HG03135 (cell line): Measurements from ENCODE around the gene ZNF329.

Experiments
- ATAC-seq: cut with Tn5 transposase; IDR thresholded peaks from one replicate; pipeline ENCODE4 v1.9.1; 2021; ENCODE audit warnings: mild to moderate bottlenecking, moderate library complexity; ENCODE audit not compliant: unreplicated experiment

The ZNF329 gene

DNA sequence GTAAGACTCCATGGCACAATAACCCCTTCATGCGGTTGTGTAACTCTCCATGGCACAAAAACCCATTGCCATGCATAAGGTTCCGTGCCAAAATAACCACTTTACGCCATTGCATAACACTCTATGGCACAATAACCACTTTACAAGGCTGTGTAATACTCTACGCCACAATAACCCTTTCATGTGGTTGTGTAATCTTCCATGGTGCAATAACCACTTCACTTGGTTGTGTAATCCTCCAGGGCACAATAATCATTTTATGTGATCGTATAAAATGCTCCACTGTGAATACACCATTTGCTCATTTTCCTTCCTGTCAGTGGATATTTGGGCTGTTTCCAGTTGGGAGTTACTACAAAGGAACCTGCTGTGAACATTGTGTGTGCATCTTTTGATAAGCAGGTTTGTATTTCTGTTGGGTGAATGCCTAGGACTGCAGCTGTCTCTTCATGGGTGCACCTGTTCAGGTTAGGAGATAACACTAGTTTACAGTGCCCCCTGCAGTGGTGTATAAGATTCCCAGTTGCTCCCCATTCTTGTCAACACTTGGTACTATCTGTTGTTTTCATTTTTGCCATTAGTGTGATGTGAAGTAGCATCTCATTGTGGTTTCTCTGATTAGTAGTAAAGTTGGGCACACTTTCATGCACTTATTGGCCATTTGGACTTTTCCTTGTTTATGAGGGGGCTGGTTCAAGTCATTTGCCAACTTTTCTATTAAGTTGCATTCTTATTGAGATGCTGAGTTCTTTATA, 31.4 kb downstream of the ZNF329 start:
- ATAC-seq: no peak

DNA sequence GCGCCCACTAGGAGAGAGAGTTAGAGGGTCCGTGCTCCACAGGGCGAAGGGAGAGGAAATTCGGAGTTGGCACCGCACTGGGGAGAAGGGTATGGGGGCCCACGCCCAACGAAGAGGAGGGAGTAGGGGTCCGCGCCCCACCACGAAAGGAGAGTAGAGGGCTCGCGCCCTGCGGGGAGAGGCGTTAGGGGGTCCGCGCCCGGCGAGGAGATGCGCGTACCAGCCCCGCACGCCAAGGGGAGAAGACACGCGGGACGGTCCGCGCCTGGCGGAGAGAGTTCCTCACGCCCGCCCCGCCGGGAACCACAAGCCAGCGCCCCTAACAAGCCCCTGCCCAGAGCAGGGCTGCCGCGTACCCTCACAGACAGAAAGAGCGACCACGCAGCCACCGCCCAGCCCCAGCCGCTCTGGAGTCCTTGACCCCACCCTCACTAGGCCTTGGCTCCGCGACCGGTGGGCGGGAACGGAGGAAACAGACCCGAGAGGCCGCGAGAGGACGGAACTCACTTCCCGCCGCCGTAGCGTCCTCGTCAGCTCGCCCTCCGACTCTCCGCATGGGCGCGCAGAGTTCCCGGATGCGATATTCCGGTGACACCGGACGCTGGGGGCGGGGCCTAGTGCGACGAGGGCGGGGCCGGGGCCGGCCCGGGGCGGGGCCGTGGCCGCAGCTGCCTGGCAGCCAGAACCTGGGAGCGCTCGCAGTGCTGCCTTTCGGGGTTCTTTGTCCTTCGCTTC, 32.6 kb downstream of the ZNF329 start:
- no peak for ATAC-seq

DNA sequence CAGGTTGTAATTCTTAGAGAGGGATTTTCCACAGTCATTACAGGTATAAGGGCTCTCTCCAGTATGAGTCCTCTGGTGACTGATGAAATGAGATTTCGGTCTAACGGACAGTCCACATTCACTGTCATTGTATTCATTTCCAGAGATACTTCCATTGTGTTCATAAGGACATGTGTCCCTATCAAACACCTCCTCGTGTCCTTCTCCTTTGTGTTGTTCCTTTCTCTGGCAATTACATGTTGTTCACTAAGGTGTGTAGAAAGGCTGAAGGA, 42.1 kb downstream of the ZNF329 start:
- ATAC-seq: no peak

DNA sequence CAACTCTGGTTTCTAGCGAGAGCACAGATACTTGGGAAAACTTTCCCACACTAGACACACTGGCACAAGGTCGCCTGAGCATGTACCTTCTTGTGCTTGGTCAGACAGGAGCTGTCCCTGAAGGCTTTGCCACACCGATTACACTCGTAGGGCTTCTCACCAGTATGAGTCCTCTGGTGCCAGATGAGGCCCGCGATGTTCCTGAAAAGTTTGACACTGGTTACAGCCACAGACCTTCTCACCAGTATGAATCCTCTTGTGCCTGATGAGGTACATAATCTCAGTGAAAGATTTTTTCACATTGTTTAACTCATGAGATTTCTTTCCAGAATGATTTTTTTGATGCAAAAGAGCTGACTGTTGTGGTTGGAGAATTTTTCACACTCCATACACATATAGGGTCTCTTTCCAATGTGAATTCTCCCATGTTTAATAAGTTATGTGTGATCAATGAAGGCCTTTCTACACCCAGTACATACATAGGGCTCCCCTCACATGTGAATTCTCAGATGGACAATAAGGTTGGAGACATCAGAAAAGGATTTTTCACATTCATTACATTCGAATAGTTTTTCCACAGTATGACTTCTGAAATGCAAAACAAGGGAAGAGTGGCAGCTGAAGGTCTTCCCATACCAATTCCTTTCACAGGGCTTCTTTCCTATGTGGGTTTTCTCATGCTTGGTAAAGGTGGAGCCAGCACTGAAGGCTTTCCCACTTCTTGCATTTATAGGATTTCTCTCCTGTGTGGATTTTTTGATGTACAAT, 42.6 kb downstream of the ZNF329 start:
- no peak for ATAC-seq

DNA sequence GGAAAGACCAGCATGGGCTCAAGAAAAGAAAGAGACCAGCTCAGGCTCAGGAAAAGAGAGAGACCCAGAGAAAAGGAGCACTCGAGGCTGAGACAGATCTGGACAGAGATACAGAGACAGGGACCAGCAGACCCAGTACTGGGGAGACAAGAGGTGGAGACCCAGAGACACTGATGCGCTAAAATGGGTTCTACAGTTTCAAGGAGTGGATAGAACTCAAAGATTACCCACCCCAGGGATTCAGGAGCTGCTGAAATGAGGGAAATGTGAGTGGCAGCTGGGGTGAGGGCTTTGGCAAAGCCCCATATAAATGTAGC, 51.9 kb downstream of the ZNF329 start:
- ATAC-seq: no peak

DNA sequence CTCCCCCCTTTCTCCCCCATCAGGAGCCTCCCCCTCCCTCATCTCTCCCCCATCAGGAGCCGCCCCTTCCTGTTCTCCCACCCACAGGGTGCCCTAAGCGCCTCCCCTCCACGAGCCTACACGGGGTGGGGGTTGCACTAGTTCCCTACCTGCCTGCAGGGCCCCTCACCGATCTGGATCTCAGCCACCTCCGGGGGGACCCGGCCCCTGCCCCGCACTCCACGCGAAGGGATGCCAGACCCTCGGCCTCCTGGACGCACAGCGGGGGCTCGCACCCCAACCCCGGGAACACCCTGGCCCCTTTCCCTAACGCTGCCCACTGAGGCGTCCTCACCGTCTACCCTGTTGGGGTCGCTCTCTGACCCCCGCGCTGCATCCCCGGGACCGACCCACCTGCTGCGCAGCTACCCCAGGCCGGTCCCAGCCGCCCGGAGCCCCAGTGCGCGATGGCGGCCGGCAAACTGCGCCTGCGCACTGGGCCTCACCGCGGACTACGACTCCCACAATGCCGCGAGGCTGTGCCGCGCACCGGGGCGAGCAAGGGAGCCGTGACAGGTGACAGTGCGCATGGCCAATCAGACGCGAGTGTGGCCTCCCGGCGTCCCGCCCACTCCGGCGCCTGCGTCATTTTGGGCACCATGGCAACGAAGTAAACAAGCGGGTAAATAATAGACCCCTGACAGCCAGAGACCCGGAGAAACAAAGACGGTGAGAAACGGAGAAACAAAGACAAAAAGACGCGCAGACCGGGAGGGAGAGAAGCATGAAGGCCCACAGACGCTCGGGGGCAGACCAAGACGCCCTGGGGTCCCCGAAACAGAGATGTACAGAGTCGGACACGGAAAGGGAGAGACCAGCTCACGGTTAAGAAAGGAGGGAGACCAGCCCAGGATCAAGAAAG, 52.6 kb downstream of the ZNF329 start, which contains the start of gene ZSCAN18:
Gene ZSCAN18 (minus strand): TSS at position 451 of the 901 bp plus-strand sequence. CDS start 7,964 bp downstream, outside the sequence.
- peak; percentile 69 for ATAC-seq

DNA sequence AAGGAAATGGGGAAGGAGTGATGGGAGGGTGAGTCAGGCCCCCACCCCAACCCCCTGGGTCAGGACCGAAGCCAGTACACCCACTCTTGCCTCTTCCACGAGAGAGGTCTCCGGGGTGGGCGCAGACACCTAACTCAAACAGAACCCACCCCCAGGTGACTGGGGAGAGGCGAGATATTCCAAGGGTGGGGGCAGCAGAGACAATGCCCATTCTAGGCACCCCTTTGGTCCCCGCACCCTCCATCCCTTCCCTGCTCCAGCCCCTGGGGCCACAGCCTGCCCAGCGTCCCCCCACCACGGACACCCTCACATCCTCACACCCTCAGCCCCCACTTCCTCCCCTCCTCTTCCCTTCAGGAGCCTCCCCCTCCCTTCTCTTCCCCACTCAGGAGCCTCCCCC, 53.2 kb downstream of the ZNF329 start:
- ATAC-seq: no peak

DNA sequence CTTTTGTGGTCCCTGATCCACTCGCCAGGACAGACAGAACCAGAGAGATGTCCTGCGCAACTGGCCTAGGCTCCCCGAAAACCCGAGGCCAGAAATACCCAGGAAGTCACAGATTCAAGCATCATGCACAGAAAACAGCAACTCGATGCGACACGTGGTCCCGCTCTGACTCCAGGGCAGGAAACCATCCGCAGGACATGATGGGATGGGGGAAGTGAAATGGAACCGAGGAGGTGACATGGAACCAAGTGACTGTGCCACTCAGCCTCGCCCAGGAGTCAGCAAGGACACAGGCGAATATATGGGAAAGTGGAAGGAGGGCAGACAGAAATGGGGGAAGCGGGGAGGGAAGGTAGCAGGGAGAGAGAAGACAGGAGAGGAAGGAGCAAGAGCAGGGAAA, 53.7 kb downstream of the ZNF329 start:
- ATAC-seq: no peak

DNA sequence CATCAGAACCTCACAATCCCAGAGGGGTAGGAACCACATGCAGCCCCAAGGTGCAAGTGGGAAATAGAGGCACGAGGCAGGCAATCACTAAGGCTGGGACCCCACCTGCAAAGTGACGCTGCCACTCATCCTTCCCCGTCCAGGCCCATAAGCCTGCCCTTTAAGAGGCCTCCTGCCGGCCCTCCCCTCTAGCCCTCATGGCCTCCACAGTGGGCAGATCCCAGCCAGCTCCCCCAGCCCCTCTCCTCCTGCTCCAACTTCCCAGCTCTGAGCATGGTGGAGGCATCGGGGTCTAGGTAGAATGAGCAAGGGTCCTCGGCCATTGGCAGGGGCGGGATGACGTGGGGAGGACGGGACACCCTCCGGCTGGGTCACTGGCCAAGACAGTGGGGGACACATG, 55.3 kb downstream of the ZNF329 start:
- no peak for ATAC-seq

DNA sequence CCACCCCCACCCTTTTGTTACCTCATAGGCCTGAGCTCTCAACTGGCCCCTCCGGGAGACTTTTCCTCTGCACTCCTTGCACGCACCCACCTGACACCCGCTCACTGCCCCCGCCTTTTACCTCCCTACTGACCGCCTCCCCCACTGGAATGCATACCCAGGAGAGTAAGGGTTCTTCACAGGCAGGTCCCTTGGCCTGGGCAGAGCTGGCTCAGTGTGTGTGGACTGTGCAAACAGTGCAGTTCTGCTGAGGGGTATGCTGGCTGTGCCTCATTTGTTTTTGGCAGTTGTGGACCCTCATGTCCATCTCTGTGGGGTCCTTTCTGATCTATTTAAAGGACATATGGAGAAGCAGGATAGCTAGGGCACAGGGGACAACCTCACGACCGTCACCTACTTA, 57.5 kb downstream of the ZNF329 start:
- no peak for ATAC-seq

DNA sequence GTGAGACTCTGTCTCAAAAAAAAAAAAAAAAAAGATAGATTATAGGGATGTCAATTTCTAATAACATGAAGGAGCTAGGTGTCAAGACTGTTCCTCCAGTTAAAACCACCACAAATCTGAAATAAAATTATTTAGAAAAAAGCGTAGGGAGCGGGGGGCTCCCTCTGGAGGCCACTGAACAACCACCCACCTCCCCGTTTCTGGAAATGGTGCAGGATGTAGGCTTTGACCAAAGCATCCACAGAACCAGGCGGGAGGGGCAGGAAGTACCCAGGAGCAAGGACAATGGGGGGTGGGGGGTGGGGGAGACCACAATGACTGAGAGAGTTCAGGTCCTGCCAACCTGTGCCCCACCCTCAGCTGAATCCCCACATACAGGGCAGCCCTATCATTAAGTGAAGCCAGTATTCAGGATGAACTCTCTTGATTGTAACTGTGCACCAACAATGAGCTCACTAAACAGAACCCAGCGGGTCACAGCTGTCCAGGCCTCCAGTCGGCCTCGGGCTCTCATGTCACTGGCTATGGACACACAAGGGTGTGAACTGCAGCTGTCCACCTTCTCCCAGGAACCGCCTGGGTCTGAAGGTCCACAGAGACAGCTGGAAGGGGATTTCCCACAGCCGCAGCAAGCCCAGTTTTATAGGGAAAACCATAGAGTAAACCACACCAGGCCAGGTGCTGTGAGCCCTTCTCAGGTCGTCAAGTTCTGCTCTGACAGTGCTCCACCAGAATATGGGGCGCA, 59.2 kb downstream of the ZNF329 start:
- ATAC-seq: no peak

DNA sequence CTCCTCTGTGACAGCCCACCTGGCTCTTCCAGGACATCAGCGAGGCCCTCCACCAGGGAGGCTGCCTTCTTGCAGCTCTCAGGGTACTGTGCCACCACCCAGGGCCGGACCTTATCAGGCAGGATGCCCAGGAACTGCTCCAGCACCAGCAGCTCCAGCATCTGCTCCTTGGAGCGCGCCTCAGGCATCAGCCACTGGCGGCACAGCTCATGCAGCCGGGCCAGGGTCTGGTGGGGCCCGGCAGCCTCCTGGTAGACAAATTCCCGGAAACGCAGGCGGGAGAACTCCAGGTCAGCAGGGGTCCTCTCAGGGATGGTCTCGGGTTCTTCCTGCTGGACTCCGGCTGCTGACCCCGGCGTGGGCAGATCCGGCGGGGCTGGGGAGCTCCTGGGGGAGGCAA, 60.7 kb downstream of the ZNF329 start:
- no peak for ATAC-seq

DNA sequence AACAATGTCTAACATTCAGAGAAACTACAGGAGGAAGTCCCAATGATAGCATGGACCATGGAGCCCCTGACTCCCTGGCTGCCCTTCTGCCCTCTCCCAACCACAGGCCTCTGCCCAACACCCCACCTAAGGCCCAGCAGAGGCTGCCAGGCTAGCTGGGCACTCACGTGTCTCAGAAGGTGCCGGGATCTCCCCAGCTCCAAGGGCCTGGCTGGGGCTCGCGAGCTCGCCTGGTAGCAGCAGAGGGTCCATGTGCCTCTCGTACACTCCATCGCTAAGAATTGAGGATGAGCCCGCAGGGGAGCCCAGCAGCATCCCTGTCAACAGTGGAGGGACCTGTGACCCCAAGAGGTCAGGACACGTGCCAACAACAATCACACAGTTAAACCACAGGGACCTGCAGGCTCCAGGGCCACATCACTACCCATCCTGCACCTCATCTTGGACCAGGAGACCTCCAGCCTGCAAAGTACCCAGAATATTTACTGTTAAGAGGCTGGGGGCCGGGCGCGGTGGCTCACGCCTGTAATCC, 62.0 kb downstream of the ZNF329 start:
- no peak for ATAC-seq

DNA sequence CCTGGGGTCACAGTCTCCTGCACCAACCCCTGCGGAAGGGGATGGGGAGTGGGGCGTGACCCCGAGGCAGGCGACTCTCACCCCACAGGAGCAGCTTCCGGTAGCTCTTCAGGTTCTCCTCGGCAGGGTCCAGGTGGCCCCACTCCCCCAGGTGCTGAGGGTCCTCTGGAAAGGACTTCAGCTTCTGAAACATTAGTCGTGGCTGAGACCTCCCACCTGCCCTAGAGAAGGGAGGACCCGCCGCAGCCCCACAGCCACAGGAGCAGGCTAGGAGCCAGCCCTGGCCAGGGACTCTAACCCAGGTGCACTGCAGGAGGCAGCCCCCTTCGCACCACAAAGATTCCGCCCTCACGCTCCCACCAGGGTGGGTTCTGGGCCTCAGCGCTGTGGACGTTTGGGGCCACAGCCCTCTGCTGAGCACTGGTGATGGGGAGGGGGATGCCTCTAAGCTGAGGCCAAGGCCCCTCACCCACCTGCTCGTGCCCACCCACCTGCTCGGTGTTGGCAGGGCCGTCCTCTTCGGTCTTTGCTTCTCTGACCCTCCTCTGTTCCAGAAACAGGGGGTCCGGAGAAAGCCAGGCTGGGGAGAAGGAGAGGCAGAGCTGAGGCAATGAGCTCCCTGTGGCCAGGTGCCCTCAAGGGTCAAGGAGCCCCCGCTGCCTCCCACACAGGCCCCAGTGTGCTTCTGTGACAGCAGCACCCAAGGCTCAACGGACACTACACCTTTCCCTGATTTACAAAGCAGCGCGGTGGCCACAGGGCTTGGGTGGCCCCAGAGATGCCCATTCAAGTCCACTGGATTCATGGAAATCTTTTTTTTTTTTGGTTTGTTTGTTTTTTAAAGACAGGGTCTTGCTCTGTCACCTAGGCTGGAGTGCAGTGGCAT, 63.5 kb downstream of the ZNF329 start:
- ATAC-seq: no peak

DNA sequence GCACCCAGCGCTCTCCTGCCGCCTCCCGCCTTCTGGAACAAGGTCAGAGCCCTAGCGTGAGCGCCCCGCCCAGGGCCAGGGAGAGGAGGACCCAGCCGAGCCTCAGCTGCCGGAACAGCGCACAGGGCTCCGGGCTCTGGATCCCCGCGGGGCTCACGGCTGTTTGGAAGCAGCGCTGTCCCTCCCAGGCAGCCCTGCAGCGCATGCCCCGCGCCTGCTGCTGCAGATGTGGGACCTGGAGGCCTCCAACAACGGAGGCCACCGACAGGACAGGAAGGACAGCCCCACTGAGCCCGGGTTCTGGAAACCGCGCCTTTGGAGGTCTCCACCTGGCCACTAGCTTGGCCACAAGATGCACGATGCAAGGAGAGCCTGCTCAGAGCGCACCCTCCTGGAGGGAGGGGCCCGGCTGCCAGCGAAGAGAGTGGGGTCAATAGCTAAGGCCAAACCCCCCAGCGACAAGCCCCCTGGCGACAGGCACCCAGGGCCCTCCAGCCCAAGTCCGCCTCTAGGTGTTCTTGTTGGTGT, 65.2 kb downstream of the ZNF329 start:
- no peak for ATAC-seq

DNA sequence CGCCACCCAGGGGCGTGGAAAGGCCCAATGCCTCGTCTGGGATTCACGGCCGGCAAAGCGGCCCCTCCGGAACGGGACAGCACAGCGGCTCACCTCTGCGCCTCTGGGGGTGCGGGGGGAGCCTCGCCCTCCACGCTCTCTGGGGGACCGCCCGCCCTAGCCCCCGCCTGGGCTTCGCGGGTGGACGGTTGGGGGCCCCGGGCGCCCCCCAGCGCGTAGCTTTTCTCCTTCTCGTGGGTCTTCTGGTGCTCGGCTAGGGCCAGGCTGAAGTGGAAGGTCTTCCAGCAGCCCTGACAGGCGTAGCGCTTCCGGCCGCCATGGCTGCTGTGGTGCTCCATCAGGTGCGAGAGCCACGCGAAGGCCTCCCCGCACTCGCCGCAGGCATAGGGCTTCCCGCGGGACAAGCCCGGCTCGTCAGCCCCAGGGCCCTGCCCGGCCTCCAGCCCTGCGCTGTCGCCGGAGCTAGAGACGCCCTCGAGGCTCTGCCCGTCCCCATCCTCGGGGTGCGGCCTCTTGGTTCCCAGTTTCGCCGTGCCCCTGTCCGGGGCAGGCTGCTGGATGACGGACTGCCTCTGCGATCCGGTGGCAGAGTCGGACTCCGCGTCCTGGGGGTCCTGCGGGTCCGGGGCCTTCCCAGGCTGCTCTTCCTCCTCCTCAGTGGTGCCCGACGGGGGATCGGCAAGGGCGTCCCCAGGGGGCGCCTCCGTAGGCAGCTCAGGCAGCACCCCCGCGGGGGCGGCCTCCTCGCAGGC, 65.8 kb downstream of the ZNF329 start:
- no peak for ATAC-seq

DNA sequence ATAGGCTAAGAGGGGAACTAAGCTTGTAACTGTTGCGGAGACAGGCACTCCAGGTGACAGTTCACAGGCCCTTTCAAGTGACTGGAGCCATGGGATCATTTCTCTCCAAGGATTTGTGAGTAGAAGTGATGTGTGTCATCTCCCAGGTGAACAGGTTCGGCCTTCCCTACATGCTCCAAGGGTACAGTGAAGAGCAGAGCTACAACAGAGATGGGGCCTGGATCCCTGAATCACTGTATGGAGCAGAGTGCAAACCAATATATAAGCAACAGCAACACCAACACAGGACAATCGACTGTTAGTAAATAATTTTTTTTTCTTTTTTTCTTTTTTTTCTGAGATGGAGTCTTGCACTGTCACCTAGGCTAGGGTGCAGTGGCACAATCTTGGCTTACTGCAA, 67.6 kb downstream of the ZNF329 start:
- no peak for ATAC-seq

DNA sequence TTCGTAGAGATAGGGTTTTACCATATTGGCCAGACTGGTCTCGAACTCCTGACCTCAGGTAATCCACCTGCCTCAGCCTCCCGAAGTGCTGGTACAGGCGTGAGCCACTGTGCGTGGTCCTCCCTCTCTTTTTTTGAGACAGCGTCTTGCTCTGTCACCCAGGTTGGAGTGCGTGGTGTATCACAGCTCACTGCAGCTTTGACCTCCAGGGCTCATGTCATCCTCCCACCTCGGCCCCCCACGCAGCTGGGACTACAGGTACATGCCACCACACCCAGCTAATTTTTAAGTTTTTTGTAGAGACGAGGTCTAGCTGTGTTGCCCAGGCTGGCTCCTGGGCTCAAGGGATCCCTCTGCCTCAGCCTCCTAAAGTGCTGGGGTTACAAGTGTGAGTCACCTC, 70.8 kb downstream of the ZNF329 start:
- no peak for ATAC-seq
